Esophagus muscularis mucosa (tissue), 3 donors: Measurements from ENCODE around the gene TRPT1.

Source experiments
- CTCF ChIP-seq, 3 experiments: fragments of 200-600 bp in 2 of 3; fragments of 450-650 bp in 1 of 3; sonication (generic) in 2 of 3; IDR thresholded peaks; one replicate each; pipeline ENCODE4 v1.5.1; 2017 to 2019; ENCODE audit warnings: antibody characterized with exemption in 3 of 3, mild to moderate bottlenecking in 2 of 3, moderate library complexity in 1 of 3
- POLR2AphosphoS5 ChIP-seq, 2 donors: sonication (generic); formaldehyde crosslinking; IDR thresholded peaks; one replicate each; pipeline ENCODE4 v1.6.1; 2017; ENCODE audit warnings: antibody characterized with exemption in 2 of 2

GRCh38 chr11:64251016-64251752 lies 25.2 kb upstream of the TRPT1 start, which contains the start of gene PLCB3:
- peak; percentile 76 to 94 (median 91) for TF ChIP-seq CTCF (IDR thresholded peaks at IDR 0.05)
- peak; percentile 4 to 45 for TF ChIP-seq POLR2AphosphoS5 (IDR thresholded peaks at IDR 0.05)
